GM12878 (cell line): ENCODE results near the gene IKBIP. TPM values are rescaled to one million over a fixed set of nuclear protein-coding genes. Genes with fewer than 3 reads are reported as not detected.

Experiments
- ATAC-seq: fragments of 200-7000 bp; cut with Tn5 transposase; 3 replicates; pipeline ENCODE4 v1.9.1; 2020; ENCODE audit warnings: mild to moderate bottlenecking, moderate library complexity
- BruUV-seq: library from RNA; stranded (reverse); fragments of 400-500 nt; replicated peaks from 2 replicates; lab custom pipeline; 2021; lab: Mats Ljungman, UMichigan
- CTCF ChIA-PET: fragments of 300-600 bp; sonication (Branson Sonifier 250); formaldehyde crosslinking; extraction: SDS; loops from one replicate; lab custom pipeline; 2021; ENCODE audit warnings: inconsistent platforms; lab: Yijun Ruan, JAX
- POLR2A ChIA-PET: fragments of 350-600 bp; formaldehyde crosslinking; extraction: SDS; loops from one replicate; lab custom pipeline; 2021; ENCODE audit warnings: inconsistent platforms; lab: Charles Lee
- RAD21 ChIA-PET: fragments of 300-600 bp; sonication (Branson Sonifier 250); formaldehyde crosslinking; loops from one replicate; lab custom pipeline; 2023; ENCODE audit warnings: antibody characterized with exemption; ENCODE audit not compliant: unreplicated experiment; lab: Charles Lee
- SMC1A ChIA-PET: fragments of 300-600 bp; sonication (Branson Sonifier 250); formaldehyde crosslinking; loops from one replicate; lab custom pipeline; 2023; ENCODE audit not compliant: unreplicated experiment, uncharacterized antibody; lab: Charles Lee
- DNase-seq: peaks from one replicate; pipeline ENCODE4 v3.0.0-alpha.2; 2011; ENCODE audit warnings: low read depth, low spot score
- FAIRE-seq: peaks from 3 replicates; lab custom pipeline; 2011; peaks lifted over from hg19 to GRCh38; lab: Jason Lieb, UNC
- H2AFZ ChIP-seq: 2 replicates; pipeline ENCODE4 v1.6.0; 2011; ENCODE audit warnings: low read depth, low read length, control low read depth; ENCODE audit not compliant: control insufficient read depth
- H3K27ac ChIP-seq: 2 replicates; pipeline ENCODE4 v1.5.1; 2011; ENCODE audit warnings: control low read depth; ENCODE audit not compliant: control insufficient read depth, insufficient read depth
- H3K27me3 ChIP-seq, 2 experiments: replicated peaks in 1 of 2; 2 replicates each; pipeline versions ENCODE4 v1.6.0 to v1.6.1; 2011; ENCODE audit warnings: low read length in 1 of 2; ENCODE audit not compliant: control insufficient read depth in 2 of 2, insufficient read depth in 2 of 2
- H3K36me3 ChIP-seq, 2 experiments: 2 replicates each; pipeline ENCODE4 v1.5.1; 2011; ENCODE audit warnings: low read length in 1 of 2; ENCODE audit not compliant: control insufficient read depth in 2 of 2, insufficient read depth in 2 of 2
- H3K4me1 ChIP-seq: 2 replicates; pipeline ENCODE4 v1.6.1; 2011; ENCODE audit warnings: mild to moderate bottlenecking, low read length, moderate library complexity, mixed read lengths; ENCODE audit not compliant: control insufficient read depth, insufficient read depth
- H3K4me2 ChIP-seq: 2 replicates; pipeline ENCODE4 v1.6.0; 2011; ENCODE audit warnings: control low read depth; ENCODE audit not compliant: control insufficient read depth, insufficient read depth
- H3K4me3 ChIP-seq: fragments of 200-600 bp; sonication (generic); 2 replicates; pipeline ENCODE4 v1.5.1; 2016
- H3K79me2 ChIP-seq: 2 replicates; pipeline ENCODE4 v1.6.0; 2011; ENCODE audit warnings: low read length; ENCODE audit not compliant: control insufficient read depth, insufficient read depth
- H3K9ac ChIP-seq: 2 replicates; pipeline ENCODE4 v1.8.0; 2011; ENCODE audit warnings: low read length, control low read depth, mixed read lengths; ENCODE audit not compliant: control insufficient read depth, insufficient read depth
- H3K9me3 ChIP-seq: replicated peaks from 3 replicates; pipeline ENCODE4 v1.5.1; 2011; ENCODE audit warnings: mild to moderate bottlenecking, low read length; ENCODE audit not compliant: control insufficient read depth, insufficient read depth
- H4K20me1 ChIP-seq: 2 replicates; pipeline ENCODE4 v1.6.0; 2011; ENCODE audit not compliant: control insufficient read depth, insufficient read depth
- ATF2 ChIP-seq: IDR thresholded peaks from 2 replicates; pipeline ENCODE4 v1.6.1; 2012; ENCODE audit warnings: low read length, inconsistent platforms
- ATF7 ChIP-seq: fragments of 450-650 bp; IDR thresholded peaks from 2 replicates; pipeline ENCODE4 v1.6.1; 2016; ENCODE audit warnings: low read depth, mild to moderate bottlenecking
- CBFB ChIP-seq: IDR thresholded peaks from 2 replicates; pipeline ENCODE4 v1.6.1; 2016; ENCODE audit warnings: antibody characterized with exemption, low read depth
- CHD1 ChIP-seq: IDR thresholded peaks from 2 replicates; pipeline ENCODE4 v1.6.1; 2012; ENCODE audit warnings: low read depth, low read length, improper control_type of control experiment
- EP300 ChIP-seq, 2 experiments: fragments of 150-350 bp in 1 of 2; IDR thresholded peaks; 2 replicates each; pipeline ENCODE4 v1.6.1; 2011 to 2012; ENCODE audit warnings: low read depth in 2 of 2, low read length in 2 of 2, borderline replicate concordance in 1 of 2, improper control_type of control experiment in 1 of 2, inconsistent platforms in 1 of 2; ENCODE audit not compliant: control insufficient read depth in 1 of 2
- GATAD2B ChIP-seq: fragments of 450-650 bp; conservative IDR thresholded peaks from 2 replicates; pipeline ENCODE4 v1.6.1; 2017; ENCODE audit warnings: low read depth, mild to moderate bottlenecking, moderate library complexity
- IRF4 ChIP-seq: IDR thresholded peaks from 2 replicates; pipeline ENCODE4 v1.6.1; 2011; ENCODE audit warnings: low read depth, low read length
- MEF2A ChIP-seq: IDR thresholded peaks from 2 replicates; pipeline ENCODE4 v1.6.1; 2011; ENCODE audit warnings: low read depth, mild to moderate bottlenecking, low read length, moderate library complexity; ENCODE audit not compliant: insufficient read depth
- MTA2 ChIP-seq: fragments of 450-650 bp; IDR thresholded peaks from 2 replicates; pipeline ENCODE4 v1.6.1; 2016; ENCODE audit warnings: low read depth, mild to moderate bottlenecking, moderate library complexity
- NR2C2 ChIP-seq: IDR thresholded peaks from 2 replicates; pipeline ENCODE4 v1.6.1; 2011; ENCODE audit warnings: borderline replicate concordance, low read depth; ENCODE audit not compliant: control insufficient read depth, insufficient read length
- NR2F1 ChIP-seq: fragments of 450-650 bp; conservative IDR thresholded peaks from 2 replicates; pipeline ENCODE4 v1.6.1; 2017; ENCODE audit warnings: mild to moderate bottlenecking
- PAX5 ChIP-seq: IDR thresholded peaks from 2 replicates; pipeline ENCODE4 v1.6.1; 2011; ENCODE audit warnings: low read depth, low read length, borderline replicate concordance
- PKNOX1 ChIP-seq: fragments of 450-650 bp; IDR thresholded peaks from 2 replicates; pipeline ENCODE4 v1.6.1; 2016; ENCODE audit warnings: mild to moderate bottlenecking
- POLR2AphosphoS2 ChIP-seq: IDR thresholded peaks from 2 replicates; pipeline ENCODE4 v1.6.1; 2011; ENCODE audit warnings: low read depth, mild to moderate bottlenecking, low read length, improper control_type of control experiment, moderate library complexity
- SMAD1 ChIP-seq: fragments of 450-650 bp; IDR thresholded peaks from 2 replicates; pipeline ENCODE4 v1.6.1; 2018; ENCODE audit warnings: mild to moderate bottlenecking, low read depth; ENCODE audit not compliant: partially characterized antibody
- STAT1 ChIP-seq: fragments of 450-650 bp; conservative IDR thresholded peaks from 2 replicates; pipeline ENCODE4 v1.6.1; 2014; ENCODE audit warnings: antibody characterized with exemption, mild to moderate bottlenecking
- TAF1 ChIP-seq: IDR thresholded peaks from 2 replicates; pipeline ENCODE4 v1.6.1; 2011; ENCODE audit warnings: mild to moderate bottlenecking, low read depth, low read length, borderline replicate concordance
- TBL1XR1 ChIP-seq: IDR thresholded peaks from 2 replicates; pipeline ENCODE4 v1.6.1; 2012; ENCODE audit warnings: low read depth, low read length, improper control_type of control experiment
- ZSCAN29 ChIP-seq: fragments of 450-650 bp; IDR thresholded peaks from 2 replicates; pipeline ENCODE4 v1.6.1; 2017; ENCODE audit warnings: mild to moderate bottlenecking, moderate library complexity
- WGBS: methylation state at CpG from one replicate; pipeline ENCODE4 v1.1.6; 2016; ENCODE audit warnings: low lambda C conversion rate; ENCODE audit not compliant: insufficient replicate concordance, insufficient coverage; ENCODE audit errors: missing lambda C conversion rate; 5-methylcytosine and 5-hydroxymethylcytosine counted together
- in situ Hi-C: fragments of 300-500 bp; cut with MboI; formaldehyde crosslinking; loops from 9 replicates; pipeline ENCODE4 v1.14.3; 2018; ENCODE audit warnings: mixed read lengths
- intact Hi-C: fragments of 100-400 bp; cut with micrococcal nuclease; formaldehyde crosslinking; loops from one replicate; pipeline ENCODE4 v1.14.2; 2022; ENCODE audit not compliant: unreplicated experiment
- polyA plus RNA-seq, 11 experiments: library from polyadenylated mRNA; depleted of rRNA in 4 of 11; unstranded in 6 of 11; stranded (reverse) in 5 of 11; fragments of >200 nt; fragmentation: Nextera tagmentation in 4 of 11; fragmentation: Illumina TruSeq in 1 of 11; extraction: Ambion mirVana in 4 of 11; extraction: Trizol in 1 of 11; gene quantifications; 1 replicate in 1 of 11; 2 replicates in 10 of 11; pipeline versions ENCODE4 v1.2.1 to v1.2.3, GENCODE V29; 2011 to 2016; ENCODE audit warnings: inconsistent platforms in 2 of 11, missing spikeins in 2 of 11, low read depth in 1 of 11
- total RNA-seq, 4 experiments: library from RNA; depleted of rRNA in 3 of 4; stranded (reverse); fragments of >200 nt in 3 of 4; fragmentation: Illumina TruSeq in 1 of 4; extraction: Trizol in 1 of 4; gene quantifications; 2 replicates each; pipeline versions ENCODE4 v1.2.1 to v1.2.3, GENCODE V29; 2013 to 2021
- TF ChIP-seq, protein P1 (sequence below): IDR thresholded peaks from 2 replicates; pipeline ENCODE4 v1.6.1; 2011; ENCODE audit warnings: borderline replicate concordance, low read depth, mild to moderate bottlenecking, moderate library complexity, low read length; ENCODE audit not compliant: insufficient read depth, poor library complexity, severe bottlenecking

The IKBIP gene
- total and polyA plus RNA-seq, 10 of the 15 experiments (the other 5 are each of a cell fraction or from before 2014, with no cell fraction given), result 5.4 to 34.5 (median 18.4) TPM

GRCh38 chr12:98587084-98587483 is 57.5 kb downstream of the IKBIP start (continued):
- no peak for TF ChIP-seq IRF4
- TF ChIP-seq POLR2AphosphoS2, result no peak
- TF ChIP-seq ZSCAN29, result no peak
- TF ChIP-seq, protein P1, sequence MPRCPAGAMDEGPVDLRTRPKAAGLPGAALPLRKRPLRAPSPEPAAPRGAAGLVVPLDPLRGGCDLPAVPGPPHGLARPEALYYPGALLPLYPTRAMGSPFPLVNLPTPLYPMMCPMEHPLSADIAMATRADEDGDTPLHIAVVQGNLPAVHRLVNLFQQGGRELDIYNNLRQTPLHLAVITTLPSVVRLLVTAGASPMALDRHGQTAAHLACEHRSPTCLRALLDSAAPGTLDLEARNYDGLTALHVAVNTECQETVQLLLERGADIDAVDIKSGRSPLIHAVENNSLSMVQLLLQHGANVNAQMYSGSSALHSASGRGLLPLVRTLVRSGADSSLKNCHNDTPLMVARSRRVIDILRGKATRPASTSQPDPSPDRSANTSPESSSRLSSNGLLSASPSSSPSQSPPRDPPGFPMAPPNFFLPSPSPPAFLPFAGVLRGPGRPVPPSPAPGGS, result no peak
- no peak for TF ChIP-seq ATF2
- TF ChIP-seq STAT1, result no peak
- no peak for TF ChIP-seq NR2F1
- no peak for TF ChIP-seq CHD1
- TF ChIP-seq ATF7, result no peak

DNA sequence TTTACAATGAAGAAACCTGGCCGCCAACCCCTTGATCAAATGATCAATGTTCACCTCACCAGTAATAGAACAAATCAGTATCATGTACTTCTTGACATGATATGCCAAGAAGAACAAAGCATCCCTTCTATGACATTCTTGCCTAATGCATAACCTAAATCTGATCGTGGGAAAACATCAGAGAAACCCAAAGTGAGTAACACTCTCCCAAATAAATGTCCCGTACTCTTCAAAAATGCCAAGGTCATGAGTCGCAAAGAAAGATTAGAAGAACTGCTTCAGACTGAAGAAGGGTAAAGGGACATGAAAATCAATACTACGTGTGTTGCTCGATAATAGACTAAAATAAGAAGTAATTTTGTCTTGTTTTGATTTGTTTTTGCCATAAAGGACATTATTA is 62.5 kb downstream of the IKBIP start:
- Histone ChIP-seq H3K4me2 (no peak overlapping the region), H3K9ac (no peak overlapping the region), H3K4me1 (no peaks in the 10 kb centered on the region), H3K9me3 (no peaks in the 10 kb centered on the region), H3K27me3 (no peaks in the 10 kb centered on the region), H2AFZ (no peak overlapping the region), H3K4me3 (no peak overlapping the region), H3K36me3 (no peaks in the 10 kb centered on the region), H3K79me2 (no peaks in the 10 kb centered on the region), H4K20me1 (no peaks in the 10 kb centered on the region), H3K27ac (no peak overlapping the region)
- ChIA-PET CTCF (interaction anchor here (0.6 to 0.7 kb wide), 2 partner anchors 12 to 15 kb away, joined by 3 to 4 read pairs; no protein-coding TSS in a partner anchor), SMC1A (no interaction called here), POLR2A (interaction anchor here (1.2 kb wide), 1 partner anchor 10 kb away, joined by 3 read pairs; no protein-coding TSS in a partner anchor), RAD21 (no interaction called here)
- DNase-seq, result no peak
- intact Hi-C loops, result no loop called here
- WGBS, result 67% methylated on average over 6 of the region's 6 CpGs
- BruUV-seq, result no TSS peak
- TF ChIP-seq PKNOX1 (no peak), MTA2 (no peak), CBFB (no peak), PAX5 (no peak), TBL1XR1 (no peak), TAF1 (no peak), NR2C2 (no peak), SMAD1 (no peak), EP300 (IDR thresholded peaks at IDR 0.05; ENCODE audit: borderline replicate concordance in 1 of 2, control insufficient read depth in 1 of 2, low read depth in 2 of 2, low read length in 2 of 2) (no peak), MEF2A (no peak), GATAD2B (no peak)
- TF ChIP-seq, protein P1, result no peak
- in situ Hi-C loops, result no loop called here
- ATAC-seq, result no peak
- no peak for FAIRE-seq
